T1000 (cell line): ENCODE data around the gene NSDHL.

ENCODE experiments used
- DNase-seq: peaks from one replicate; lab custom pipeline; 2025; ENCODE audit warnings: mixed read lengths; lab: John Stamatoyannopoulos, UW

The NSDHL gene

GRCh38 chrX:152915541-152916241 lies 84.8 kb downstream of the NSDHL start:
- peak; percentile 1 for DNase-seq

GRCh38 chrX:152917656-152918579 lies 87.1 kb downstream of the NSDHL start:
- DNase-seq = no peak

DNA sequence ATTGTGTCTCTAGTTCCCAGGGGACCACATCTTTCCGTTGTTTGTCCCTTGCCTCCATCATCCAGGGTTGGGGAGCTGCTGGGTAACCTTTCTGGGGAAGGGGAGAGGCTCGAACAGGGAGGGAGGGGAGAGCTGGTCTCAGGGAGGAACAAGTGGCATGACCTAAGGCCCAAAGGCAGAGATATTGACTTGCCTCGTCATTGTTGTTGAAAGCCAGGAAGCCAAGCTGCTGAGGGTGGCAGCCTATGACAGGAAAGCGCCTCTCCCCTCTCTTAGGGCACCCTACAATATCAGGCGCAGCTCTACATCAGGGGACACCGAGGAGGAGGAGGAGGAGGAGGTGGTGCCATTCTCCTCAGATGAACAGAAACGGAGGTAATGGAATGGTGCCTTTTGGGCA lies 87.8 kb downstream of the NSDHL start:
- no peak for DNase-seq
